Breast epithelium (tissue), 4 donors: ENCODE measurements around the gene CDC5L. TPM values are rescaled to one million over a fixed set of nuclear protein-coding genes. Genes with fewer than 3 reads are reported as not detected.

Experiments used
- DNase-seq, 2 donors: peaks; one replicate each; pipeline ENCODE4 v3.0.0-alpha.2; 2019; ENCODE audit warnings: low spot score in 2 of 2
- H3K27ac ChIP-seq, 2 donors: fragments of 200-600 bp; sonication (generic) in 1 of 2; one replicate each; pipeline ENCODE4 v1.5.1; 2016 to 2019; ENCODE audit warnings: mild to moderate bottlenecking in 1 of 2
- H3K27me3 ChIP-seq, 2 donors: fragments of 200-600 bp; sonication (generic) in 1 of 2; one replicate each; pipeline versions ENCODE4 v1.5.1 to v1.6.0; 2017 to 2019; ENCODE audit warnings: control low read depth in 1 of 2, mild to moderate bottlenecking in 1 of 2
- H3K36me3 ChIP-seq: fragments of 200-600 bp; one replicate; pipeline ENCODE4 v1.5.1; 2019
- H3K4me1 ChIP-seq, 2 donors: fragments of 200-600 bp; sonication (generic); one replicate each; pipeline ENCODE4 v1.5.1; 2016 to 2019; ENCODE audit warnings: control low read depth in 1 of 2
- H3K4me3 ChIP-seq, 3 donors: fragments of 200-600 bp; sonication (generic); 1 replicate in 2 of 3; 2 replicates in 1 of 3; pipeline ENCODE4 v1.5.1; 2016 to 2019; ENCODE audit warnings: mild to moderate bottlenecking in 3 of 3, moderate library complexity in 2 of 3
- H3K9me3 ChIP-seq, 2 donors: fragments of 200-600 bp; sonication (generic) in 1 of 2; one replicate each; pipeline ENCODE4 v1.5.1; 2016 to 2019; ENCODE audit warnings: control low read depth in 1 of 2
- CTCF ChIP-seq, 3 donors: fragments of 450-650 bp; IDR thresholded peaks; one replicate each; pipeline ENCODE4 v1.5.1; 2016 to 2017; ENCODE audit warnings: antibody characterized with exemption in 3 of 3, mild to moderate bottlenecking in 3 of 3, moderate library complexity in 3 of 3
- POLR2A ChIP-seq: fragments of 450-650 bp; IDR thresholded peaks from one replicate; pipeline ENCODE4 v1.6.1; 2016; ENCODE audit warnings: antibody characterized with exemption, mild to moderate bottlenecking, moderate library complexity
- POLR2AphosphoS5 ChIP-seq, 3 donors: sonication (generic); formaldehyde crosslinking; IDR thresholded peaks; one replicate each; pipeline ENCODE4 v1.6.1; 2017; ENCODE audit warnings: antibody characterized with exemption in 3 of 3
- intact Hi-C: fragments of 100-400 bp; cut with DNase I; formaldehyde crosslinking; loops from one replicate; pipeline ENCODE4 v1.15.1; 2023; ENCODE audit warnings: low total_unique reads
- total RNA-seq, 3 donors: library from RNA; depleted of rRNA; stranded (reverse); fragments of >200 nt; gene quantifications; one replicate each; pipeline ENCODE4 v1.1.0, GENCODE V29; 2016

Gene CDC5L
- total RNA-seq, 3 donors from 2014 or later = 21.1 to 29.1 (median 22.0) TPM

- H3K4me3 ChIP-seq = no peak overlapping the region
- H3K36me3 ChIP-seq = peaks cover 12% of the 10 kb centered on the region
- no peaks in the 10 kb centered on the region for H3K27me3 ChIP-seq
- intact Hi-C loops = no loop called here
- TF ChIP-seq CTCF (IDR thresholded peaks at IDR 0.05) (no peak), POLR2A (no peak), POLR2AphosphoS5 (IDR thresholded peaks at IDR 0.05) (no peak)
- no peaks in the 10 kb centered on the region for H3K4me1 ChIP-seq
- H3K9me3 ChIP-seq = no peaks in the 10 kb centered on the region
- no peak for DNase-seq
- H3K27ac ChIP-seq = peak overlapping the region in 1 of 2 donors; percentile 50
Measured at GRCh38 chr6:44396968-44397367, 9.5 kb downstream of the CDC5L start.

- intact Hi-C loops = no loop called here
- H3K36me3 ChIP-seq = peaks cover 12% of the 10 kb centered on the region
- no peak overlapping the region for H3K4me3 ChIP-seq
- no peak for TF ChIP-seq CTCF (IDR thresholded peaks at IDR 0.05)
- TF ChIP-seq POLR2AphosphoS5 (IDR thresholded peaks at IDR 0.05) = no peak
- H3K9me3 ChIP-seq = no peaks in the 10 kb centered on the region
- no peaks in the 10 kb centered on the region for H3K27me3 ChIP-seq
- peak overlapping the region in 1 of 2 donors; percentile 50 for H3K27ac ChIP-seq
- DNase-seq = no peak
- H3K4me1 ChIP-seq = no peaks in the 10 kb centered on the region
Measured at GRCh38 chr6:44397424-44398164, 10.1 kb downstream of the CDC5L start.

GRCh38 chr6:44399991-44400390 lies 12.5 kb downstream of the CDC5L start:
- Histone ChIP-seq H3K27ac (no peak overlapping the region), H3K4me3 (no peak overlapping the region), H3K27me3 (no peaks in the 10 kb centered on the region), H3K9me3 (no peaks in the 10 kb centered on the region), H3K36me3 (peaks cover 12% of the 10 kb centered on the region), H3K4me1 (no peaks in the 10 kb centered on the region)
- DNase-seq = no peak
- intact Hi-C loops = no loop called here
- TF ChIP-seq POLR2A (no peak), POLR2AphosphoS5 (IDR thresholded peaks at IDR 0.05) (no peak), CTCF (IDR thresholded peaks at IDR 0.05) (no peak)

- TF ChIP-seq POLR2A (no peak), POLR2AphosphoS5 (IDR thresholded peaks at IDR 0.05) (no peak), CTCF (IDR thresholded peaks at IDR 0.05) (no peak)
- no peak for DNase-seq
- H3K4me3 ChIP-seq = no peak overlapping the region
- H3K27ac ChIP-seq = no peak overlapping the region
- intact Hi-C loops = no loop called here
- no peaks in the 10 kb centered on the region for H3K27me3 ChIP-seq
- no peaks in the 10 kb centered on the region for H3K9me3 ChIP-seq
- H3K36me3 ChIP-seq = peaks cover 12% of the 10 kb centered on the region
- H3K4me1 ChIP-seq = no peaks in the 10 kb centered on the region
Measured at GRCh38 chr6:44400572-44400971, 13.1 kb downstream of the CDC5L start.

GRCh38 chr6:44401138-44401537 lies 13.6 kb downstream of the CDC5L start:
- Histone ChIP-seq H3K27ac (no peak overlapping the region), H3K27me3 (no peaks in the 10 kb centered on the region), H3K36me3 (peaks cover 12% of the 10 kb centered on the region), H3K4me1 (no peaks in the 10 kb centered on the region), H3K4me3 (no peak overlapping the region), H3K9me3 (no peaks in the 10 kb centered on the region)
- intact Hi-C loops = no loop called here
- no peak for DNase-seq
- TF ChIP-seq CTCF (IDR thresholded peaks at IDR 0.05) (no peak), POLR2AphosphoS5 (IDR thresholded peaks at IDR 0.05) (no peak), POLR2A (no peak)
